AG09319 (cell line): Measurements from ENCODE around the gene TCHH.

Experiments used
- DNase-seq: peaks from one replicate; pipeline ENCODE4 v3.0.0-alpha.2; 2010; ENCODE audit warnings: low read depth; ENCODE audit errors: extremely low read depth
- TF ChIP-seq, protein P1 (sequence below): IDR thresholded peaks from 2 replicates; pipeline ENCODE4 v1.5.1; 2011; ENCODE audit warnings: low read depth, mild to moderate bottlenecking, inconsistent platforms, low read length, moderate library complexity

The TCHH gene

DNA sequence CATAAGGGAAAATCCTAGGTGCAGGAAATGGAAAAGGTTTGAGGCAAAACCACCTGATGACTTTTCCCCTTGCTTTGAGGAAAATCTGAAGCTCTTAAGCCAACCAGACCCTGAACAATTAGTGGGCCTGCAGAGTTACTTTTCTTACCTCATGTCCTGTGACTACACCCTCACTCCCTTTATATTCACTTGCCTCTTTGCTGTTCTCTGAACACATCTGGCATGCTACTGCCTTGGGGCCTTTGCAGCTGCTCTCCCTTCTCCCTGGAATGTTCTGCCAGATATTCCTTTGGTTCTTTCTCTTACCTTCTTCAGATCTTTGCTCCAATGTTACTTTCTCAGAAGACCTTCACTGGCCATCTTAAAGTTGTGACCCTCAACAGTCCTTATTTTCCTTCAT is 22.0 kb upstream of the TCHH start:
- TF ChIP-seq, protein P1, sequence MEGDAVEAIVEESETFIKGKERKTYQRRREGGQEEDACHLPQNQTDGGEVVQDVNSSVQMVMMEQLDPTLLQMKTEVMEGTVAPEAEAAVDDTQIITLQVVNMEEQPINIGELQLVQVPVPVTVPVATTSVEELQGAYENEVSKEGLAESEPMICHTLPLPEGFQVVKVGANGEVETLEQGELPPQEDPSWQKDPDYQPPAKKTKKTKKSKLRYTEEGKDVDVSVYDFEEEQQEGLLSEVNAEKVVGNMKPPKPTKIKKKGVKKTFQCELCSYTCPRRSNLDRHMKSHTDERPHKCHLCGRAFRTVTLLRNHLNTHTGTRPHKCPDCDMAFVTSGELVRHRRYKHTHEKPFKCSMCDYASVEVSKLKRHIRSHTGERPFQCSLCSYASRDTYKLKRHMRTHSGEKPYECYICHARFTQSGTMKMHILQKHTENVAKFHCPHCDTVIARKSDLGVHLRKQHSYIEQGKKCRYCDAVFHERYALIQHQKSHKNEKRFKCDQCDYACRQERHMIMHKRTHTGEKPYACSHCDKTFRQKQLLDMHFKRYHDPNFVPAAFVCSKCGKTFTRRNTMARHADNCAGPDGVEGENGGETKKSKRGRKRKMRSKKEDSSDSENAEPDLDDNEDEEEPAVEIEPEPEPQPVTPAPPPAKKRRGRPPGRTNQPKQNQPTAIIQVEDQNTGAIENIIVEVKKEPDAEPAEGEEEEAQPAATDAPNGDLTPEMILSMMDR, result no peak
- no peak for DNase-seq

DNA sequence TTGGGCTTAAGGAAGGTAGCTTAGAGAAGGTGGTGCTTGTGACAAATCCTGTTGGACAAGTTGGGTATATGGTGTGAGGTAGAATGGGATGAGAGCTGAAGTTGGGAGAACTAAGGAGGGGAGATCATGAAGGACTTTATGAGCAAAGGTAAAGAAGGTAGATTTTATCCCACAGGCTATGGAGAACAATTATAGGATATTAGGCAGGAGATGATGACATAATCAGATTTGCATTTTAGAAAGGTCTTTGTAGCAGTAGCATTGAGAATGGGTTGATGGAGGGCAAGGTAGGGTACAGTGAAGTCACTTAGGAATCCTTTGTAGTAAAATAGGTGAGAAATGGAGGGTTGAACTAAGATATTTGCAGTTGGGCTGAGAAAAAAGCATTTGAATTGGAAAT is 14.9 kb upstream of the TCHH start:
- no peak for DNase-seq
- TF ChIP-seq, protein P1, result no peak

DNA sequence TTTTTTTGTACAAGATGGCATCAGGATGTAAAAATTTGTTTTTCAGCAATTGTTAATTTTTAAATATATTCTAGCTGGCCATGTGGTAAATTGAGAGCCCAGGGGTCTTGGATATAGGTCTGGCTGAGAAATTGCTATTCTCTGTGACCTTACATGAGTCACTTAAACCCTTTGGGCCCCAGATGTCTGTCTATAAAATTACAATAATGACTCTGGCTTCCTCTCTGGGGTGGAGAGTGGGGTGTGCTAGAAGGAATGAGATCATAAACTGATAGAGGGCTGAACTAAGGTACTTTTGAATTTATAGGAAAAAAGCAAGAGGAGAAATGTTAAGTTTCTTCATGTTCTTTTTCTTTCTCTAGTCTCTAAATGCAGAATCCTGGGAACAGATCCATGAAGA is 12.4 kb upstream of the TCHH start:
- TF ChIP-seq, protein P1, result no peak
- no peak for DNase-seq

DNA sequence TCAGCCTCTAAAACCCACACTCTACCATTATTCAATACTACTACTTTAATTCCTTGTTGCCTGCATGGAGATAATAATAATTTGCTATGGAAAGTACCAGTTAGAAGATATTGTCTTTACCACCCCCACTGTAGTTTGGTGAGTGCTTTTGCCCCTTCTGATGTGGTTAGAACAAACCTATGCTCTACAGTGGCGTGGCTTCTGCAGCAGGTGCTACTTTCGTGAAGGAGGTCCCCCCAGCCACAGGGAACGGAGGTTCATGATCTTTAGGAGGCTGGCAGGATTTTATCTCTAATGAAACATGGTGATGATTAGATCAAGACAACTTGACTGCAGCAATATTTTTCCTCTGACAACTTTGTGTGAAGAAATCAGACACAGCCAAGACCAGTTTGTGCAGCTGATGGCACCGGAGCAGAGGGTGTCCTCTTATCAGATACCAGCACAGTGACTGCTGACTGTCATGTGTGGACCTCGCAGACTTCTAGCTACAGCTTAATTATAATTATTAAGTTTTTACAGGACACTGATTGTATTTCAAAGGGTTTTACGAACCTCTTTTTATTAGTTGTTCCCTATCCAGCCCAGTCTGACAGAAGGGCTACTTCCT is 10.7 kb upstream of the TCHH start:
- TF ChIP-seq, protein P1, result no peak
- no peak for DNase-seq

DNA sequence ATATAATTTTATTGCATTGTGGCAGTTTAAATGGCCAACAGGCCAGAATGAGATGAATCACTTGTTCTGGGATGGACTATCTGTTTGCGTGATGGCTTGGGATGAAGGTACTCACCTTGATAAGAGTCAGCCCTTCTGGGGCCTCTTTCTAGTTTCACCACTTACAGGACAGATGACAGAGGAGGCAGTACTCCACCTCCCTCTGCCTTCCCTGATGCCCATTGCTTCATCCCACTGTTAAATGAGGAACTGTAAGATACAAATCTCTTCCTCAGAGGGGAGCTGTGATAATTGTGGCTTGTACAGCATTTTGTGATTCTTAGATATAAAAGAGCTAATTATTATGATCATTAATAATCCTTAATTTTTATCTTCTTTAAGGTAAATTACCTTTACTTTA is 3.7 kb upstream of the TCHH start:
- DNase-seq, result no peak
- TF ChIP-seq, protein P1, result no peak

DNA sequence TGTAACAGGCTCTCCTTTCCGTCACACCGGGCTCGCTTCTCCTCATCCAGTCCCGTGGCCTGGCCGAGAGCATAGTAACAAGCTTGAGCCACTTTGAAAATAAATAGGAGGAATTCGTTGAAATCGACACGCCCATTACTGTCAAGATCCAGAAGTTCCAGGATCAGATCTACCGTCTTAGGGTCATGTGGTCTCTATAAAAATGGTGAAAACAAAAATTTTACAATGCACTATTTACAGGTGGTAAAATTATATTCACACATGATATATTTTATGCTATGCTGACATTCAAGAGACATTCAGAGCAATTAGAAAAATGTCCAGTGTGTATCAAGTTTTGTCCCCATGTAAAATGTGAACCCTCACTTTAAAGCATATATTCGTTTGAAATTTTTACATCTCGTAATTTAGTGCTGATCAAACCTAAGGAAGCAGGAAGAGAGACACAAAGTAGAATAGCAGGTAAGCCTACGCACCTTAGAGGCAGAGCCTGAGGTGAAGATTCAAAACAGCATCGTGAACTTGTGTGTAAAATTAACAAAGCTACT is 2.3 kb downstream of the TCHH start:
- TF ChIP-seq, protein P1, result no peak
- DNase-seq, result no peak

DNA sequence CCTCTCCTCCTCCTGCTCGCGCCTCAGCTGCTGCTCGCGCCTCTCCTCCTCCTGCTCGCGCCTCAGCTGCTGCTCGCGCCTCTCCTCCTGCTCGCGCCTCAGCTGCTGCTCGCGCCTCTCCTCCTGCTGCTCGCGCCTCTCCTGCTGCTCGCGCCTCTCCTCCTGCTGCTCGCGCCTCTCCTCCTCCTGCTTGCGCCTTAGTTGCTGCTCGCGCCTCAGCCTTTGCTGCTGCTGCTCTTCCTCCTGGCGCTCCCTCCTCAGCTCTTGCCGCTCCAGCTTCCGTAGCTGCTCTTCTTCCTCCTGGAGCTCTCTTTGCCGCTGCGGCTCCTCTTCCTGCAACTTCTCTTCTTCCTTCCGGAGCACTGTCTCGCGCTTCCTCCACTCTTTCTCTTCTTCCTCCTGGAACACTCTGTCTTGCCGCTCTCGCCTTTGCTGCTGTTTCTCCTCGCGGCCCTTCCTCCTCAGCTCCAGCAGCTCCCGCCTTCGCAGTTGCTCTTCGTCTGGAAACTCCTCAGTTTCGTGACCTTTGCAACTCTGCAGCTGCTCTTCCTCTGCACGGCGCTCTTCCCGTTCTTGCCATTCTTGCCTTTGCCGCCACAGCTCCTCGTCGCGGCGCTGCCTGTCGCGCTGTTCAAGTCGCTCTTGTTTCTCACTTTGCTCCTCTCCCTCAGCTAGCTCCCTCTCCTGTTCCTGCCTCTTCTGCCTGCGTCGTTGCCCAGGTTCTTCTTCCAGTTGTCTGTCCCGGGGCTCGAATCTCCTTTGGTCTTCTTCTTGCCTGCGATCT is 3.0 kb downstream of the TCHH start:
- TF ChIP-seq, protein P1, result no peak
- no peak for DNase-seq
